ENCODE data around the gene FHIT. TPM values are rescaled to one million over a fixed set of nuclear protein-coding genes. Genes with fewer than 3 reads are reported as not detected.

FHIT gene
- total RNA-seq, 4 donors from 2014 or later = 3.5 to 17.0 (median 16.7) TPM

GRCh38 chr3:59920822-59921221 is 1330.4 kb downstream of the FHIT start:
- Histone ChIP-seq H3K27me3 (no peaks in the 10 kb centered on the region), H3K9me3 (no peaks in the 10 kb centered on the region), H3K4me1 (no peaks in the 10 kb centered on the region), H3K27ac (no peak overlapping the region), H3K4me3 (no peak overlapping the region), H3K36me3 (no peaks in the 10 kb centered on the region)
- TF ChIP-seq CTCF (IDR thresholded peaks at IDR 0.05) = no peak
- DNase-seq = no peak

GRCh38 chr3:59919586-59919985 is 1331.7 kb downstream of the FHIT start:
- Histone ChIP-seq H3K36me3 (no peaks in the 10 kb centered on the region), H3K4me1 (no peaks in the 10 kb centered on the region), H3K4me3 (no peak overlapping the region), H3K27me3 (no peaks in the 10 kb centered on the region), H3K27ac (no peak overlapping the region), H3K9me3 (no peaks in the 10 kb centered on the region)
- TF ChIP-seq POLR2A (IDR thresholded peaks at IDR 0.05) = no peak
- TF ChIP-seq CTCF (IDR thresholded peaks at IDR 0.05) = no peak
- no peak for DNase-seq

GRCh38 chr3:59914251-59914650 is 1337.0 kb downstream of the FHIT start:
- no peak for DNase-seq
- H3K9me3 ChIP-seq = no peaks in the 10 kb centered on the region
- TF ChIP-seq POLR2A (IDR thresholded peaks at IDR 0.05) = no peak
- TF ChIP-seq CTCF (IDR thresholded peaks at IDR 0.05) = no peak
- H3K27me3 ChIP-seq = no peaks in the 10 kb centered on the region
- H3K4me1 ChIP-seq = no peaks in the 10 kb centered on the region
- H3K4me3 ChIP-seq = no peak overlapping the region
- H3K36me3 ChIP-seq = no peaks in the 10 kb centered on the region
- H3K27ac ChIP-seq = no peak overlapping the region

GRCh38 chr3:59913645-59914044 is 1337.6 kb downstream of the FHIT start:
- Histone ChIP-seq H3K36me3 (no peaks in the 10 kb centered on the region), H3K27ac (no peak overlapping the region), H3K27me3 (no peaks in the 10 kb centered on the region), H3K4me3 (no peak overlapping the region), H3K9me3 (no peaks in the 10 kb centered on the region), H3K4me1 (no peaks in the 10 kb centered on the region)
- DNase-seq = no peak
- TF ChIP-seq POLR2A (IDR thresholded peaks at IDR 0.05) = no peak

GRCh38 chr3:59908701-59909100 is 1342.6 kb downstream of the FHIT start:
- H3K4me1 ChIP-seq = no peaks in the 10 kb centered on the region
- TF ChIP-seq POLR2A (IDR thresholded peaks at IDR 0.05) = no peak
- no peak for TF ChIP-seq CTCF (IDR thresholded peaks at IDR 0.05)
- no peak overlapping the region for H3K4me3 ChIP-seq
- no peaks in the 10 kb centered on the region for H3K9me3 ChIP-seq
- H3K36me3 ChIP-seq = no peaks in the 10 kb centered on the region
- no peak for DNase-seq
- no peak overlapping the region for H3K27ac ChIP-seq
- H3K27me3 ChIP-seq = no peaks in the 10 kb centered on the region

- no peak for DNase-seq
- no peaks in the 10 kb centered on the region for H3K27me3 ChIP-seq
- TF ChIP-seq CTCF (IDR thresholded peaks at IDR 0.05) (no peak), POLR2A (IDR thresholded peaks at IDR 0.05) (no peak)
These were observed 1343.0 kb downstream of the FHIT start for GRCh38 chr3:59908280-59908679.

More at GRCh38 chr3:59908280-59908679, 1343.0 kb downstream of the FHIT start:
- no peaks in the 10 kb centered on the region for H3K36me3 ChIP-seq
- no peak overlapping the region for H3K4me3 ChIP-seq
- no peak overlapping the region for H3K27ac ChIP-seq
- no peaks in the 10 kb centered on the region for H3K9me3 ChIP-seq
- H3K4me1 ChIP-seq = no peaks in the 10 kb centered on the region

All from Peyer's patch (tissue), 4 donors.